HG02759 (cell line): ENCODE measurements around the gene PRR20G.
"Not testable (repeated sequence)": the region's sequence is repeated elsewhere in the genome, so short reads cannot be mapped to it uniquely, and the experiment has no call there.

Experiments
- ATAC-seq: cut with Tn5 transposase; IDR thresholded peaks from one replicate; pipeline ENCODE4 v1.9.1; 2021; ENCODE audit warnings: mild to moderate bottlenecking, moderate library complexity; ENCODE audit not compliant: unreplicated experiment

PRR20G gene

GRCh38 chr3:127304121-127304744 lies 16.4 kb upstream of the PRR20G start:
- no peak for ATAC-seq

GRCh38 chr3:127299276-127299675 lies 11.4 kb upstream of the PRR20G start:
- no peak for ATAC-seq

GRCh38 chr3:127296959-127297358 lies 9.1 kb upstream of the PRR20G start:
- ATAC-seq: no peak

- no peak for ATAC-seq
These were observed 8.3 kb upstream of the PRR20G start for GRCh38 chr3:127296166-127296565.

- not testable (repeated sequence) for ATAC-seq
These were observed 5.8 kb upstream of the PRR20G start for GRCh38 chr3:127293650-127294049.

GRCh38 chr3:127291611-127292010 lies 3.8 kb upstream of the PRR20G start:
- no peak for ATAC-seq

- no peak for ATAC-seq
These were observed 3.3 kb upstream of the PRR20G start for GRCh38 chr3:127291114-127291513.

- ATAC-seq: no peak
These were observed 2.1 kb upstream of the PRR20G start for GRCh38 chr3:127289706-127290575.

- ATAC-seq: no peak
These were observed 1.3 kb upstream of the PRR20G start for GRCh38 chr3:127288921-127289705.

GRCh38 chr3:127288343-127288742 lies 497 bp upstream of the PRR20G start:
- no peak for ATAC-seq

GRCh38 chr3:127286571-127287140 lies 1.2 kb downstream of the PRR20G start:
- ATAC-seq: no peak

GRCh38 chr3:127284258-127284657 lies 3.6 kb downstream of the PRR20G start:
- ATAC-seq: no peak

GRCh38 chr3:127277561-127277960 lies 10.3 kb downstream of the PRR20G start:
- no peak for ATAC-seq

GRCh38 chr3:127276995-127277394 lies 10.9 kb downstream of the PRR20G start:
- no peak for ATAC-seq

GRCh38 chr3:127276396-127276795 lies 11.4 kb downstream of the PRR20G start:
- no peak for ATAC-seq

- no peak for ATAC-seq
These were observed 12.5 kb downstream of the PRR20G start for GRCh38 chr3:127275287-127275781.

GRCh38 chr3:127274200-127274760 lies 13.6 kb downstream of the PRR20G start:
- ATAC-seq: no peak

- ATAC-seq: no peak
These were observed 14.6 kb downstream of the PRR20G start for GRCh38 chr3:127273206-127273605.

- no peak for ATAC-seq
These were observed 21.7 kb downstream of the PRR20G start for GRCh38 chr3:127266186-127266585.

- ATAC-seq: no peak
These were observed 22.3 kb downstream of the PRR20G start for GRCh38 chr3:127265581-127265981.
